ENCODE data around the gene SUPT7L. TPM values are rescaled to one million over a fixed set of nuclear protein-coding genes. Genes with fewer than 3 reads are reported as not detected.
"Not testable (repeated sequence)": the region's sequence is repeated elsewhere in the genome, so short reads cannot be mapped to it uniquely, and the experiment has no call there.

SUPT7L gene
- total RNA-seq, 1 donor from 2014 or later = 21.3 TPM

DNA sequence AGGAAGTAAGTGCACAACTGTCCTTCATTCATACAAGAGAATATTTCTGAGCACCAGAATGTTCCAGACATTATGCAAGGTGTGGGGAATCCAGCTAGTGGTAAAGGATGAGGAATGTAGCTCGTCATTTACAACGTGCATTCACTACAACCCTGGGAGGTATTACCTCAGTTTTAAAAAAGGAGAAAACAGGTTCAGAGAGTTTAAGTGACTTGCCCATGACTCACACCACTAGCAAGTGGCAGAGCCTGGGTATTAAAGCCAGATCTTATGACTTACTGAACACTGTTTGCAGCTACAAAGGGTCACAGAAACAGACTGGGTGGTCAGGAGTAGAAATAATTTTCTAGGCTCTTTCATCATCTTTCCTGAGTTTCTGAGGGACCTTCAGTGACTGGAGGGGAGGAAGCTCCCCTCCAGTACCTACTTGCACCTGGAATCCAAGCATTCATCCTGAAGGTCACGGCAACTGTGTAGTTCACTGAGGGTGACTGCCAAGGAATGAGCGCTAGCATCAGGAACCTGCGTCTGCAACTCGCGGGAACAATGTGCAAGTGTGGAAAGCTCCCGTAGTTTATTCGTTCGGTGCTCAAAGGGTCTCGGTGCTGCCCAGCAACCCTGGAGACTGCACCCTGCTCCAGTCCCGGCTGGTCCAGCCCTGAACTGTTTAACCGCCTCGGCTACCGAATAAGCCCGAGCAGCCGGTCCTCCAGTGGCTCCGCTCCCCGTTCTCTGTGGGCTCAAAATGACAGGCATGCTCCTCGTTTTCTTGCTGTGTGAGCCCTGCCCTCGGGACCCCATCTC lies 35.2 kb downstream of the SUPT7L start:
- TF ChIP-seq, protein P1, sequence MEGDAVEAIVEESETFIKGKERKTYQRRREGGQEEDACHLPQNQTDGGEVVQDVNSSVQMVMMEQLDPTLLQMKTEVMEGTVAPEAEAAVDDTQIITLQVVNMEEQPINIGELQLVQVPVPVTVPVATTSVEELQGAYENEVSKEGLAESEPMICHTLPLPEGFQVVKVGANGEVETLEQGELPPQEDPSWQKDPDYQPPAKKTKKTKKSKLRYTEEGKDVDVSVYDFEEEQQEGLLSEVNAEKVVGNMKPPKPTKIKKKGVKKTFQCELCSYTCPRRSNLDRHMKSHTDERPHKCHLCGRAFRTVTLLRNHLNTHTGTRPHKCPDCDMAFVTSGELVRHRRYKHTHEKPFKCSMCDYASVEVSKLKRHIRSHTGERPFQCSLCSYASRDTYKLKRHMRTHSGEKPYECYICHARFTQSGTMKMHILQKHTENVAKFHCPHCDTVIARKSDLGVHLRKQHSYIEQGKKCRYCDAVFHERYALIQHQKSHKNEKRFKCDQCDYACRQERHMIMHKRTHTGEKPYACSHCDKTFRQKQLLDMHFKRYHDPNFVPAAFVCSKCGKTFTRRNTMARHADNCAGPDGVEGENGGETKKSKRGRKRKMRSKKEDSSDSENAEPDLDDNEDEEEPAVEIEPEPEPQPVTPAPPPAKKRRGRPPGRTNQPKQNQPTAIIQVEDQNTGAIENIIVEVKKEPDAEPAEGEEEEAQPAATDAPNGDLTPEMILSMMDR (conservative IDR thresholded peaks at IDR 0.05; ENCODE audit: low read depth, low read length) = no peak
- H3K4me3 ChIP-seq (ENCODE audit: low read depth, low read length) = peak overlapping the region; percentile 94
- DNase-seq (ENCODE audit: low read depth) = peak; percentile 98

DNA sequence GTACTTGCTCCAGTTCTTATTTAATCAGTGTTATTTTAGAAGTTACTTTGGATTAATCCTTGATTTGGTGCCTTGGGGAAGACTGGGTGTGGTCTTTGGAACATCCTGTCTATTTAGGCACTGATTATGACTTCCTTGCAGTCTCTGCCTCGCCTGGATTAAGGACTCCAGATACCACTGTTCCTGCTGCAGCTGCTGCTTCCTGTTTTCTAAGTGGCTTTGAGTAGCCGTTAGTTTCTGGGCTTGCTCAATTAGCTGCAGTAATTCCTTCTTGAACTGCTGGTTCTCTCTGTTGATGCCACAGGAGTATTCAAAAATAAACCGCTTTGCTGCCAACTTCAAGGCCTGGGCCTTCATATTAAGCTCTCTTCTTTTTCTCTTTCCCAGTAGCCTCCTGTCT lies 36.5 kb downstream of the SUPT7L start:
- not testable (repeated sequence) for H3K4me3 ChIP-seq (ENCODE audit: low read depth, low read length); DNase-seq (ENCODE audit: low read depth)

DNA sequence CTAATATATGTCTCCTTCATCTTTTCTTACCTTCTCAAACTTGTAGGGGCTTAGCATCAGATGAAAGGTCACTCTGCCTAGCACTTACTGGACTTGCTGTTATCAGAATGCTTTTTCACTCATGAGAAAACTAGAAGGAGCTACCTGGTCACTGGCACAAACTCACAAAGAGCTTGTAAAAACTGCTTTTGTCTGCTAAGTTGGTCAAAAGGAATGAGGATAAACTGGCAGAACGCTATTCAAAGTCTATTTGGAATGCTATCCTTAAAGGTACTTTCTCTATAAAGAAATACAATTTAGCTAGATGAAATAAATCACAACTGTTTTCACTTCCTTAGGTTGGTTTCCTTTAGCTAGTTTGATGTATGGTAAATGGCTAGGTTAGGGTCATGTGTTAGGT lies 37.1 kb downstream of the SUPT7L start:
- H3K4me3 ChIP-seq (ENCODE audit: low read depth, low read length); DNase-seq (ENCODE audit: low read depth): not testable (repeated sequence)

DNA sequence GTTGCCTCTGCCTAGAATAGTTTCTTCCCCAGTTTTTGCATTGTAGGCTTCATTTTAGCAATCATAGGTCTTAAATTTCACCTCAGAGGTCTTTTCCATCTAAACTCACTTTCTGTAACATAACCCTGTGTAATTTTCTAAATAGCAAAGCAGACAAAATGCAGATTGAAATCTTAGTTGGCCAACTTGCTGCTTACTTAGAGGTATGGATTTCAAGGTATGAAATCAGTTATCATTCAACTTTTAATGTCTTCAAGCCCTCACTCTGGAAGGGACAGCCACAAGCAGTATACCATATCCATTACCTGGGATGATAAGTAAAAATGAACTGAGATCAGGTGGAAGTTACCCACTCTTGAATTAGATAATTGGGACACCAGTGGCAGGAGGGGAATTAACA lies 38.5 kb downstream of the SUPT7L start:
- DNase-seq (ENCODE audit: low read depth) = no peak
- H3K4me3 ChIP-seq (ENCODE audit: low read depth, low read length) = no peak overlapping the region
- TF ChIP-seq, protein P1 (conservative IDR thresholded peaks at IDR 0.05; ENCODE audit: low read depth, low read length) = no peak

- TF ChIP-seq, protein P1 (conservative IDR thresholded peaks at IDR 0.05; ENCODE audit: low read depth, low read length) = no peak
- no peak for DNase-seq (ENCODE audit: low read depth)
- H3K4me3 ChIP-seq (ENCODE audit: low read depth, low read length) = no peak overlapping the region
Measured at GRCh38 chr2:27622921-27623384, 40.5 kb downstream of the SUPT7L start.

- TF ChIP-seq, protein P1 (conservative IDR thresholded peaks at IDR 0.05; ENCODE audit: low read depth, low read length) = peak; percentile 18
- no peak overlapping the region for H3K4me3 ChIP-seq (ENCODE audit: low read depth, low read length)
- no peak for DNase-seq (ENCODE audit: low read depth)
Measured at GRCh38 chr2:27621524-27621923, 41.9 kb downstream of the SUPT7L start.

- TF ChIP-seq, protein P1 (conservative IDR thresholded peaks at IDR 0.05; ENCODE audit: low read depth, low read length) = no peak
- no peak for DNase-seq (ENCODE audit: low read depth)
- H3K4me3 ChIP-seq (ENCODE audit: low read depth, low read length) = no peak overlapping the region
Measured at GRCh38 chr2:27615316-27615715, 48.1 kb downstream of the SUPT7L start.

DNA sequence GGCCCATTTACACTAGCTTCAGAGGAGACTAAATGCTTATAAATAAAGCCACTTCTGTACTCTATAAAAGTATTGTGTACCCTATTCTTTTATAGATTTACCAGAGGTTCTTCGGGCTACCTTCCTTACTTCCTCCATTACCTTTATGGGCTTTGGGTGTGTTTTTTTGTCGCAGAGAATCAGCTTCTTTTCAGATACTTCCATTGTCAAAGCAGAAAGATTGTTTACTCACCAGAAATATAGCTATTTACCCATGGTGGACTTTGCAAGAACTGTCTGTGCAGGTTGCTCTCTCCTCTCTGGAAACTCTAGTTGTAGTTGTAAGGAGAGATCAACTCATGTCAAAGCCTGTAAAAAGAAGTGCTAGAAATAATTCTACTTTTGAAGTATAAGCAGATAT lies 49.4 kb downstream of the SUPT7L start:
- H3K4me3 ChIP-seq (ENCODE audit: low read depth, low read length) = no peak overlapping the region
- no peak for DNase-seq (ENCODE audit: low read depth)
- TF ChIP-seq, protein P1 (conservative IDR thresholded peaks at IDR 0.05; ENCODE audit: low read depth, low read length) = no peak

All from epithelial cell of proximal tubule (primary cell).